Vagina (tissue), 2 donors: ENCODE measurements around the gene TSPAN12. TPM values are rescaled to one million over a fixed set of nuclear protein-coding genes. Genes with fewer than 3 reads are reported as not detected.

Source experiments
- DNase-seq, 2 donors: peaks; one replicate each; pipeline ENCODE4 v3.0.0-alpha.2; 2017; ENCODE audit errors: extremely low spot score in 2 of 2
- H3K27ac ChIP-seq: fragments of 200-600 bp; sonication (generic); one replicate; pipeline ENCODE4 v1.5.1; 2019
- H3K27me3 ChIP-seq: fragments of 200-600 bp; sonication (generic); one replicate; pipeline ENCODE4 v1.5.1; 2019
- H3K36me3 ChIP-seq, 2 donors: fragments of 200-600 bp; sonication (generic); one replicate each; pipeline ENCODE4 v1.5.1; 2017 to 2019
- H3K4me1 ChIP-seq: fragments of 200-600 bp; sonication (generic); one replicate; pipeline ENCODE4 v1.5.1; 2019
- H3K4me3 ChIP-seq, 2 donors: fragments of 200-600 bp; sonication (generic); 1 replicate in 1 of 2; 2 replicates in 1 of 2; pipeline ENCODE4 v1.5.1; 2016 to 2019
- H3K9me3 ChIP-seq: fragments of 200-600 bp; sonication (generic); one replicate; pipeline ENCODE4 v1.5.1; 2019
- POLR2A ChIP-seq, 2 donors: fragments of 450-650 bp; IDR thresholded peaks; one replicate each; pipeline ENCODE4 v1.6.1; 2017; ENCODE audit warnings: antibody characterized with exemption in 2 of 2, mild to moderate bottlenecking in 2 of 2, moderate library complexity in 2 of 2
- POLR2AphosphoS5 ChIP-seq, 2 donors: sonication (generic); formaldehyde crosslinking; IDR thresholded peaks; one replicate each; pipeline ENCODE4 v1.9.0; 2017; ENCODE audit warnings: antibody characterized with exemption in 2 of 2, mild to moderate bottlenecking in 2 of 2, low read depth in 1 of 2; ENCODE audit not compliant: insufficient read depth in 1 of 2
- intact Hi-C: fragments of 100-400 bp; cut with DNase I; formaldehyde crosslinking; loops from one replicate; pipeline ENCODE4 v1.15.1; 2023
- total RNA-seq: library from RNA; depleted of rRNA; stranded (reverse); fragments of >200 nt; gene quantifications from one replicate; pipeline ENCODE4 v1.2.3, GENCODE V29; 2016
- TF ChIP-seq, protein P1 (sequence below), 3 experiments: fragments of 450-650 bp in 2 of 3; fragments of 200-600 bp in 1 of 3; sonication (generic) in 1 of 3; IDR thresholded peaks; one replicate each; pipeline ENCODE4 v1.5.1; 2017 to 2019; ENCODE audit warnings: antibody characterized with exemption in 3 of 3, mild to moderate bottlenecking in 2 of 3, moderate library complexity in 2 of 3

Gene TSPAN12
- total RNA-seq, 1 donor from 2014 or later, result 9.6 TPM

DNA sequence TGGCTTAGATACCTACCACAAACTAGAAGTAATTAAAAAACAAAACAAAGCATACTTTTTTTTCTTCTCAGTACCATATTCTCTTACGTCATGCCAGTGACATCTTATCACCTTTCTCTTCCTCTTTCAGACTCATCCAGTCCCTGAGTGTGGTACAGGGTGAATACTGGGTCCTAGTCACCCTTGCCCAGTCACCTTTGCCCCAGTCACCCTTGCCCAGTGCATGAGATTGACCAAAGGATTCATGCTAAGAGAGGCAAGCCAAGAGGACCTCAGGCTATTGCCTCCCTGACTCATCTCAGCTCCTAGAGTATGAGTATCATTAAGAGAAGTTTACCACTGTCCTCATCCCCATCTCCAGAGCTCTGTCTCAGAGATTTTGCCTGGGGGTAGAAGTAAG, 10.0 kb upstream of the TSPAN12 start:
- DNase-seq, result no peak
- Histone ChIP-seq H3K9me3 (no peaks in the 10 kb centered on the region), H3K27me3 (no peaks in the 10 kb centered on the region), H3K27ac (no peak overlapping the region), H3K4me1 (no peaks in the 10 kb centered on the region), H3K36me3 (no peaks in the 10 kb centered on the region), H3K4me3 (no peak overlapping the region)
- TF ChIP-seq, protein P1, sequence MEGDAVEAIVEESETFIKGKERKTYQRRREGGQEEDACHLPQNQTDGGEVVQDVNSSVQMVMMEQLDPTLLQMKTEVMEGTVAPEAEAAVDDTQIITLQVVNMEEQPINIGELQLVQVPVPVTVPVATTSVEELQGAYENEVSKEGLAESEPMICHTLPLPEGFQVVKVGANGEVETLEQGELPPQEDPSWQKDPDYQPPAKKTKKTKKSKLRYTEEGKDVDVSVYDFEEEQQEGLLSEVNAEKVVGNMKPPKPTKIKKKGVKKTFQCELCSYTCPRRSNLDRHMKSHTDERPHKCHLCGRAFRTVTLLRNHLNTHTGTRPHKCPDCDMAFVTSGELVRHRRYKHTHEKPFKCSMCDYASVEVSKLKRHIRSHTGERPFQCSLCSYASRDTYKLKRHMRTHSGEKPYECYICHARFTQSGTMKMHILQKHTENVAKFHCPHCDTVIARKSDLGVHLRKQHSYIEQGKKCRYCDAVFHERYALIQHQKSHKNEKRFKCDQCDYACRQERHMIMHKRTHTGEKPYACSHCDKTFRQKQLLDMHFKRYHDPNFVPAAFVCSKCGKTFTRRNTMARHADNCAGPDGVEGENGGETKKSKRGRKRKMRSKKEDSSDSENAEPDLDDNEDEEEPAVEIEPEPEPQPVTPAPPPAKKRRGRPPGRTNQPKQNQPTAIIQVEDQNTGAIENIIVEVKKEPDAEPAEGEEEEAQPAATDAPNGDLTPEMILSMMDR (IDR thresholded peaks at IDR 0.05), result no peak
- TF ChIP-seq POLR2AphosphoS5 (IDR thresholded peaks at IDR 0.05; ENCODE audit: insufficient read depth in 1 of 2, low read depth in 1 of 2), result no peak
- no peak for TF ChIP-seq POLR2A (IDR thresholded peaks at IDR 0.05)
- intact Hi-C loops, result no loop called here

- no peak overlapping the region for H3K27ac ChIP-seq
- no peaks in the 10 kb centered on the region for H3K36me3 ChIP-seq
- H3K4me3 ChIP-seq, result no peak overlapping the region
- TF ChIP-seq POLR2AphosphoS5 (IDR thresholded peaks at IDR 0.05; ENCODE audit: insufficient read depth in 1 of 2, low read depth in 1 of 2), result no peak
- intact Hi-C loops, result no loop called here
- H3K9me3 ChIP-seq, result no peaks in the 10 kb centered on the region
- no peaks in the 10 kb centered on the region for H3K27me3 ChIP-seq
- no peak for DNase-seq
- no peaks in the 10 kb centered on the region for H3K4me1 ChIP-seq
These were observed 7.4 kb upstream of the TSPAN12 start for GRCh38 chr7:120865191-120865981.

GRCh38 chr7:120864141-120864900, 6.4 kb upstream of the TSPAN12 start:
- intact Hi-C loops, result no loop called here
- no peak for DNase-seq
- no peak overlapping the region for H3K27ac ChIP-seq
- no peak for TF ChIP-seq POLR2AphosphoS5 (IDR thresholded peaks at IDR 0.05; ENCODE audit: insufficient read depth in 1 of 2, low read depth in 1 of 2)
- TF ChIP-seq, protein P1 (IDR thresholded peaks at IDR 0.05), result no peak
- no peaks in the 10 kb centered on the region for H3K36me3 ChIP-seq
- no peaks in the 10 kb centered on the region for H3K27me3 ChIP-seq
- no peak overlapping the region for H3K4me3 ChIP-seq
- no peaks in the 10 kb centered on the region for H3K9me3 ChIP-seq
- H3K4me1 ChIP-seq, result no peaks in the 10 kb centered on the region

DNA sequence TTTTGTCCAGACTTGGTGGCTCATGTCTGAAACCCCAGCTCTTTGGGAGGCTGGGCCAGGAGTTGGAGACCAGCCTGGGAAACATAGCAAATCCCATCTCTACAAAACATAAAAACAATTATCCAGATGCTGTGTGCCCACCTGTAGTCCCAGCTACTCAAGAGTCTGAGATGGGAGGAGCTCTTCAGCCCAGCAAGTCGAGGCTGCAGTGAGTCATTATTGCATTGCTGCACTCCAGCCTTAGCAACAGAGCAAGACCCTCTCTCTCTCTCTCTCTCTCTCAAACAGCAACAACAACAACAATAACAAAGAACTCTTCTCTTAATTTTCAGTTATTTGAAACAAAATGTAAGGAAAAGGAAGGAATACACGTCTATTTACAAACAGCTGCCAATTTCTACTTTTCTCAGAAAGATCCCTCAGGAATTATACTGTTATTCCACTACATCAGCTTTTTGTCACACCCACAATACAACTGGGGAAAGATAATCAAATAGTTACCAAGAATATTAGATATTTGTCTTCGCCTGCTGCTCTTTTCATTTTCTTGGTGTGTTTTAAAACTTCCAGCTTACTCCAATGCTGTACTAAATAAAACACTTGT, 5.1 kb upstream of the TSPAN12 start:
- H3K36me3 ChIP-seq, result no peaks in the 10 kb centered on the region
- TF ChIP-seq POLR2A (IDR thresholded peaks at IDR 0.05) (no peak), POLR2AphosphoS5 (IDR thresholded peaks at IDR 0.05; ENCODE audit: insufficient read depth in 1 of 2, low read depth in 1 of 2) (no peak)
- TF ChIP-seq, protein P1 (IDR thresholded peaks at IDR 0.05), result no peak
- H3K27ac ChIP-seq, result no peak overlapping the region
- H3K4me3 ChIP-seq, result no peak overlapping the region
- no peaks in the 10 kb centered on the region for H3K27me3 ChIP-seq
- H3K9me3 ChIP-seq, result no peaks in the 10 kb centered on the region
- intact Hi-C loops, result no loop called here
- no peaks in the 10 kb centered on the region for H3K4me1 ChIP-seq
- DNase-seq, result no peak

GRCh38 chr7:120860156-120860555, 2.2 kb upstream of the TSPAN12 start:
- no peak for DNase-seq
- Histone ChIP-seq H3K9me3 (no peaks in the 10 kb centered on the region), H3K4me1 (peaks cover 14% of the 10 kb centered on the region), H3K27ac (no peak overlapping the region), H3K27me3 (no peaks in the 10 kb centered on the region), H3K36me3 (no peaks in the 10 kb centered on the region), H3K4me3 (no peak overlapping the region)
- intact Hi-C loops, result no loop called here
- TF ChIP-seq POLR2A (IDR thresholded peaks at IDR 0.05) (no peak), POLR2AphosphoS5 (IDR thresholded peaks at IDR 0.05; ENCODE audit: insufficient read depth in 1 of 2, low read depth in 1 of 2) (no peak)
- TF ChIP-seq, protein P1 (IDR thresholded peaks at IDR 0.05), result no peak
